AG09309 (cell line): ENCODE results near the gene TPGS2.
A peak's percentile ranks its signal among the peaks of the same experiment; 100 is the strongest.
"Not testable (repeated sequence)": the region's sequence is repeated elsewhere in the genome, so short reads cannot be mapped to it uniquely, and the experiment has no call there.

Source experiments
- DNase-seq: peaks from one replicate; pipeline ENCODE4 v3.0.0-alpha.2; 2010; ENCODE audit warnings: low read depth
- H3K4me3 ChIP-seq: 2 replicates; pipeline ENCODE4 v1.5.1; 2011; ENCODE audit warnings: mild to moderate bottlenecking, low read depth, low read length, moderate library complexity; ENCODE audit not compliant: control insufficient read depth
- TF ChIP-seq, protein P1 (sequence below): IDR thresholded peaks from 2 replicates; pipeline ENCODE4 v1.5.1; 2011; ENCODE audit warnings: mild to moderate bottlenecking, low read depth, low read length, inconsistent platforms; ENCODE audit not compliant: insufficient read depth, control insufficient read depth; ENCODE audit errors: missing control alignments

Gene TPGS2

DNA sequence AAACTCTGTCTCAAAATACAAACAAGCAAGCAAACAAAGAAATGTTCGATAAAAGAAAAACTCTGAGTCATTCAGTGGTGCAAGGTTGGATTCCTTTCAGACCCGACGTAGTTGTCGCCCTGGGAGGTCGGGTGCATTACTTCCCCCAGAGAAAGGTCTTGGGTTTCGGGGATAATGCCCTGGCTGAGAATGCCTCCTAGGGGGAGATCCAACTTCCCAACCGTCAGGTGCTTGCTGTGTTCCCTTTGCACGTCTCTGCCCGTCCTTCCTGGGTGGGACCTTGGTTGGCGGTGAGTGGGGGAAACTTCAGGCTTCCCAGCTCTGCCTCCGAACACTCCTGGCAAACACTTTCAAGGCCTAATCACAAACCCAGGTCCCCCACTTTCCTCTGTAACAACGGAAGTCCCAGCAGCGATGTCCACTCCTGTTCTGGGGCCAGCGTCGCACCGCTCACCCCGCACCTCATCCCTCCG is 609 bp downstream of the TPGS2 start:
- H3K4me3 ChIP-seq: peak overlapping the region; percentile 71
- TF ChIP-seq, protein P1, sequence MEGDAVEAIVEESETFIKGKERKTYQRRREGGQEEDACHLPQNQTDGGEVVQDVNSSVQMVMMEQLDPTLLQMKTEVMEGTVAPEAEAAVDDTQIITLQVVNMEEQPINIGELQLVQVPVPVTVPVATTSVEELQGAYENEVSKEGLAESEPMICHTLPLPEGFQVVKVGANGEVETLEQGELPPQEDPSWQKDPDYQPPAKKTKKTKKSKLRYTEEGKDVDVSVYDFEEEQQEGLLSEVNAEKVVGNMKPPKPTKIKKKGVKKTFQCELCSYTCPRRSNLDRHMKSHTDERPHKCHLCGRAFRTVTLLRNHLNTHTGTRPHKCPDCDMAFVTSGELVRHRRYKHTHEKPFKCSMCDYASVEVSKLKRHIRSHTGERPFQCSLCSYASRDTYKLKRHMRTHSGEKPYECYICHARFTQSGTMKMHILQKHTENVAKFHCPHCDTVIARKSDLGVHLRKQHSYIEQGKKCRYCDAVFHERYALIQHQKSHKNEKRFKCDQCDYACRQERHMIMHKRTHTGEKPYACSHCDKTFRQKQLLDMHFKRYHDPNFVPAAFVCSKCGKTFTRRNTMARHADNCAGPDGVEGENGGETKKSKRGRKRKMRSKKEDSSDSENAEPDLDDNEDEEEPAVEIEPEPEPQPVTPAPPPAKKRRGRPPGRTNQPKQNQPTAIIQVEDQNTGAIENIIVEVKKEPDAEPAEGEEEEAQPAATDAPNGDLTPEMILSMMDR: no peak
- DNase-seq: no peak

DNA sequence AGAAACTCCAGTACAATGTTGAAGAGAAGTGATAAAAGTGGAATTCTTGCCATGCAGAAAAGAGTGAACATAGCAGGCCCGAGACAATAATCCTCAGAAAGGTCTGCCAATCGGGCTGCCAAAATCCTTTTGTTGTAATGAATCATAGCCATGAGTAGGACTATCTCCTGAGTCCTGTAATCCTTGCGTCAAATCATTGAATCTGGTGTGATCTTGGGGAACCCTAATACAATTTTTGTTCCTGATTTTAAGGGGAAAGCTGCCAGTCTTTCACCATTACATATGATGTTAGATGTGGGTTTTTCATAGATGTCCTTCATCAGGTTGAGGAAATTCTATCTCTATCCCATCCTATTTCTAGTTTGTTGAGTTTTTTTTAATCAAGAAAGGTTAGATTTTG is 2.2 kb downstream of the TPGS2 start:
- TF ChIP-seq, protein P1: no peak

GRCh38 chr18:36825526-36825925 is 3.3 kb downstream of the TPGS2 start:
- no peak for DNase-seq
- H3K4me3 ChIP-seq: no peak overlapping the region
- TF ChIP-seq, protein P1: no peak

More for the DNA sequence above, 2.2 kb downstream of the TPGS2 start:
- H3K4me3 ChIP-seq: no peak overlapping the region
- no peak for DNase-seq

DNA sequence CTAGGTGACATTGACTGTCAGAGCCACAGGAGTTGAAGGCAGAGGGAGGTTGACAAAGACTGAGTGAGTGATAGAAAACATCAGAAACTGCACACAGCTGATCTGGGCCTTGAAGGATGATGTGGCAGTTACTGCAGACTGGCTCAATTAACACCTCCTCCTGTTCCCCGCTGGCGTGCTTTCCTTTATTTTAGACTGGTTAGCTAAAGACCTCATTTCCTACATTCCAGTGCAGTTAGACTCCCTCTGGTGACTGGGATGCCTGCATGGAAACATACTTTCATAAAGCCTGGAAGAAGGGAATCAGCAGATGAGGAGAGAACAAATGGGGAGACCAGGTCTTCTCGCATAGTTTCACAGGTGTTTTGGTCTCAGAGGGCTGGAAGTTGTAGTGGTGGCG is 7.1 kb downstream of the TPGS2 start:
- TF ChIP-seq, protein P1: no peak
- no peak overlapping the region for H3K4me3 ChIP-seq
- no peak for DNase-seq

GRCh38 chr18:36819621-36820020 is 9.2 kb downstream of the TPGS2 start:
- no peak overlapping the region for H3K4me3 ChIP-seq
- TF ChIP-seq, protein P1: no peak
- DNase-seq: no peak

- no peak overlapping the region for H3K4me3 ChIP-seq
- TF ChIP-seq, protein P1: no peak
- no peak for DNase-seq
Observed at GRCh38 chr18:36818652-36819051, 10.2 kb downstream of the TPGS2 start.

DNA sequence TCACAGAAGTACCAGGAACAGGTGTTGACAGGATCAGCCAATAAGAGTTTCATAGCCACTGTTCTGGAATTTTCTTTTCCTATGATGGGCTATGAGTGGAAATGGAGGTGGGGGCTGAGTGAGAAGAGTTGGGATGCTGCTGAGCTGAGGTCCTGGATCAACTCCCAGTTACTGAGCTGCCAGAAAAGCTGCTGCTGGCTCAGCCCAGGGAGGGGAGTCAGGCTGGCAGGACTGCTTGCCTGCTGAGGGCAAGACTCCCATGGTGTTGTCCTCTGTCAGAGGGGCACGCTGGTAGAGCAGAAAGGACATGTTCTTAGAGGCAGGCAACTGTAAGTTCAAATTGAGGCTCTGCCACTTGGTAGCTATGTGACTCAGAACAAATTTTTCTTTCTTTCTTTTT is 11.8 kb downstream of the TPGS2 start:
- DNase-seq: no peak
- TF ChIP-seq, protein P1: no peak
- no peak overlapping the region for H3K4me3 ChIP-seq

- DNase-seq, H3K4me3 ChIP-seq: not testable (repeated sequence)
Observed at GRCh38 chr18:36816096-36816495, 12.7 kb downstream of the TPGS2 start.
